ENCODE measurements around the gene PRUNE1.

PRUNE1 gene

DNA sequence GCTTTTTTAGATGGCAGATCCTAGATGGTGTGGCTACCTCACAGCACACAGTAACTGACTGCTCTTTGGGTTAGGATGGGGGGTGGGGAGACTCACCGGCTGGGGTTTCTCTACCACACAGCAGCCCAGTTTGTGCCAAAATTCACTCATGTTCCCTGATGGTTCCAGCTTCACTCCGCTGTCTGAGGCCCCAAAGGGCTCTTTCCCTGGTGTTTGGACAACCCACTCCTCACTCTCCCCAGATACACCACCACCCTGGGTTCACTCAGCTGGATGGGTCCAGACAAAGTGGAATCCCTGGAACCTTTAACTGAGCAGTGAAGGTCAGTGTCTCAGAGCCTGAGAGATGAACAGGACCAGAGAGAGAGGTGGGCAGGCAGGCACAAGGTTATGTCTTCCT is 47.3 kb downstream of the PRUNE1 start:
- DNase-seq (ENCODE audit: extremely low read depth, low read depth): no peak
- TF ChIP-seq, protein P1, sequence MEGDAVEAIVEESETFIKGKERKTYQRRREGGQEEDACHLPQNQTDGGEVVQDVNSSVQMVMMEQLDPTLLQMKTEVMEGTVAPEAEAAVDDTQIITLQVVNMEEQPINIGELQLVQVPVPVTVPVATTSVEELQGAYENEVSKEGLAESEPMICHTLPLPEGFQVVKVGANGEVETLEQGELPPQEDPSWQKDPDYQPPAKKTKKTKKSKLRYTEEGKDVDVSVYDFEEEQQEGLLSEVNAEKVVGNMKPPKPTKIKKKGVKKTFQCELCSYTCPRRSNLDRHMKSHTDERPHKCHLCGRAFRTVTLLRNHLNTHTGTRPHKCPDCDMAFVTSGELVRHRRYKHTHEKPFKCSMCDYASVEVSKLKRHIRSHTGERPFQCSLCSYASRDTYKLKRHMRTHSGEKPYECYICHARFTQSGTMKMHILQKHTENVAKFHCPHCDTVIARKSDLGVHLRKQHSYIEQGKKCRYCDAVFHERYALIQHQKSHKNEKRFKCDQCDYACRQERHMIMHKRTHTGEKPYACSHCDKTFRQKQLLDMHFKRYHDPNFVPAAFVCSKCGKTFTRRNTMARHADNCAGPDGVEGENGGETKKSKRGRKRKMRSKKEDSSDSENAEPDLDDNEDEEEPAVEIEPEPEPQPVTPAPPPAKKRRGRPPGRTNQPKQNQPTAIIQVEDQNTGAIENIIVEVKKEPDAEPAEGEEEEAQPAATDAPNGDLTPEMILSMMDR (IDR thresholded peaks at IDR 0.05; ENCODE audit: low read depth, low read length): no peak

DNA sequence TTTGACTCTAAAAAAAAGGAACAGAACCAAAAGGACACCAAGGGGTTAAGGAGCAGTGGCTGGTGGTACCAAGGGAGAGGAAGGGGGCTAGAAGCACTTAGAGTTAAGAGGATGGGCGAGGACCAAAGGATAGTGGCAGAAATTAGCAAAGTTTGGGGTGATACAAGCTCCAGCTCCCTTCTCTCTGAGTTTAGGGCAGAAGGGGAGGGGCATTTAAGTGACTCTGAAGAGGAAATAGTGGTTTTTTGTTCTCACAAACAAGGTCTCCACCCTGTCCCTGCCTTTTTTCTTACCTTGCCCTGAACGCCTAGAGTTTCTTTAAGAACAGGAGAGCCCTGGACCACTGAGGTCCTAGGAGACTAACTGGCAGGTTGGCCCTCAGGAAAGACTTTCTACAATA is 47.9 kb downstream of the PRUNE1 start:
- TF ChIP-seq, protein P1 (IDR thresholded peaks at IDR 0.05; ENCODE audit: low read depth, low read length): no peak
- DNase-seq (ENCODE audit: extremely low read depth, low read depth): no peak

DNA sequence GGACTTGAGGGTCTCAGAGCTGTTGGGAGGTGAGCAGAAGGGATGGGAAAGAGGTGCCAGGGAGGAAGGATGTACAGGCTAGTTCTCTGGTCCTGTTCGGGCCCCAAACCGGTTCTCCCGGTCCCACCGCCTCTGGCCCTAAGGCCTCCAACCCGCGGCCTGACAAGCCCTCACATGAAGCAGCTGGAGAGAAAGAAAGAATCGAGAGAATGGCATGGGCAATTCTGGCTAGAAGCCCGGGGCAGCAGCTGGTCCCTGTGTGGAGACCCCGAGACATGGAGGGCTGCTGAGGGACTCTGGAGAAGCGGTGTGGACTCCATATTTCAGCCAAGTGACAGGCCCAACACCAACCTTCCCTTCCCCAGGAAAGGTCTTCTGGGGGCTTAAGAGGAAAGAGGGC is 50.4 kb downstream of the PRUNE1 start:
- DNase-seq (ENCODE audit: extremely low read depth, low read depth): no peak
- TF ChIP-seq, protein P1 (IDR thresholded peaks at IDR 0.05; ENCODE audit: low read depth, low read length): no peak

DNA sequence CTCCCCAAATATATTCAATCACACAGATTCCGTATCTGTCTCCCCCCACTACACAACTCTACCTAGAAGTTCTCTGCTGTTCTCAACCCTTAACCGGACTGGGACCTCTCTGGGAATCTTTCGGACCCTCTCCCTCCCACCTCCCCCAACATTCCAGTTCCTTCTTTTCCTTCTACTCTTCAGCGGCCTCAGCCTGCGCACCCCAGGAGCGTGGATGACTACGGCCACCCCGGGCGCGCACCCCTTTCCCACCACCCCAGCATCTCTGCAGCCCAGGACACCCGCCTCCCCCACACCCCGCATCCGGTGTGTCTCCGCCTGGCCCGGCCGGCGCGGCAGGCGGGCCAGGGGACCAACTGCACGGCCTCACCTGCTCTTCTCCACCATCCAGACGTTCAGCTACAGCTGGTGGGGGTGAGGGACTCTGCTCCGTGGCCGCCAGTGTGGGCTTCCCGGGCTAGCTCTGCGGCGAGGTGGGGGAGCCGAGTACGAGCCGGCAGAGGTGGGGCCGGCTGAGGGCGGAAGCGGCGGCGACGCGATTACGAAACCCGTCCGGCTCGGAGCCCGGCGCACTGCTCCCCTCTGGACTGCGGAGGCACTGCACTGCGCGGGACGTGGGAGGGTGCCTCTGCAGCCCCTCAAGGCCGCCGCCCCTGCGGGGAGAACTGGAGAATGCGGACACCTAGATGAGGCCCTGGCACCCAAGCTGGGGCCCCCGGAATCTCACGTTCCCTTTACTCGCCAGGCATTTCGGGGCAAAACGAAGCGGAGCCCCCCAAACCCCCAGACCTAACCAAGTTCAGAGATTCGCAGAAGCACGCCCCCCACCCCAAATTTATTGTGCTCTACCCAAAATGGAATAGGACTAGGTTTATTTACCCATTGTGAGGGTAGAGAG is 51.1 kb downstream of the PRUNE1 start, which contains the start of gene CDC42SE1:
CDC42SE1 (minus strand) TSS at position 514 of the 898 bp plus-strand sequence. CDS start 3,892 bp downstream, outside the sequence.
- TF ChIP-seq, protein P1 (IDR thresholded peaks at IDR 0.05; ENCODE audit: low read depth, low read length): peak; percentile 74
- peak; percentile 35 for DNase-seq (ENCODE audit: extremely low read depth, low read depth)

DNA sequence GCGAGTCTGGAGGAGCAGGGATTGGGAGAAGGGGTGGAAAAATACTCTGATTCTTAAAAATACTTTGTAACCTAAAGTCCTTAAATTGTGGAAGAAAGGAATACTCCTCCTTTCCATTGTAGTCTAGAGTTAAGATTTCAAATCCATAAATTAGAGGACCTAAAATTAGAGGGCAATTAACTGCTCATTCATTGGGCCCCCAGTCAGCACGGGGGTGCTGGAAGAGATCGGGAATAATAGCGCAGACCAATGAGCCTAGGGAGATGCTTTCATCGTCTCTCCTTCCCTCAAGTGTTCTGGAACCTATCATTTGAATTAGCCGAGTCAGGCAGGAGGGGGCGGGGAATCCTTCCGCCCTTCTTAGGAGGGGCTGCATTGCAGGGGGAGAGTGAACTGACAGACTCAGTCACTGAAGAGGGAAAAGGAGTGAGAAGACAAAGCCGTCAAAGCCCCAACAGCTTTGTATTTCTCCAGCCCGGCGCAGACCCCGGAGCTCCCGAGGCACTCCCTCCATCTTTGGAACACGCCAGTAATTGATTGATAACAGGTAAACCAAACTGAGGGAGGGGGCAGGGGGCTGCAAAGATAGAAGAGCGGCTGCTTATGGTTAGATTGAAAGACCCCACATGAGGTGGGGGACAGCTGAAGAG is 51.9 kb downstream of the PRUNE1 start, which contains the start of gene MLLT11:
MLLT11 (plus strand) TSS at position 391 of the 650 bp plus-strand sequence. CDS start 6,828 bp downstream, outside the sequence.
- no peak for DNase-seq (ENCODE audit: extremely low read depth, low read depth)
- TF ChIP-seq, protein P1 (IDR thresholded peaks at IDR 0.05; ENCODE audit: low read depth, low read length): no peak

DNA sequence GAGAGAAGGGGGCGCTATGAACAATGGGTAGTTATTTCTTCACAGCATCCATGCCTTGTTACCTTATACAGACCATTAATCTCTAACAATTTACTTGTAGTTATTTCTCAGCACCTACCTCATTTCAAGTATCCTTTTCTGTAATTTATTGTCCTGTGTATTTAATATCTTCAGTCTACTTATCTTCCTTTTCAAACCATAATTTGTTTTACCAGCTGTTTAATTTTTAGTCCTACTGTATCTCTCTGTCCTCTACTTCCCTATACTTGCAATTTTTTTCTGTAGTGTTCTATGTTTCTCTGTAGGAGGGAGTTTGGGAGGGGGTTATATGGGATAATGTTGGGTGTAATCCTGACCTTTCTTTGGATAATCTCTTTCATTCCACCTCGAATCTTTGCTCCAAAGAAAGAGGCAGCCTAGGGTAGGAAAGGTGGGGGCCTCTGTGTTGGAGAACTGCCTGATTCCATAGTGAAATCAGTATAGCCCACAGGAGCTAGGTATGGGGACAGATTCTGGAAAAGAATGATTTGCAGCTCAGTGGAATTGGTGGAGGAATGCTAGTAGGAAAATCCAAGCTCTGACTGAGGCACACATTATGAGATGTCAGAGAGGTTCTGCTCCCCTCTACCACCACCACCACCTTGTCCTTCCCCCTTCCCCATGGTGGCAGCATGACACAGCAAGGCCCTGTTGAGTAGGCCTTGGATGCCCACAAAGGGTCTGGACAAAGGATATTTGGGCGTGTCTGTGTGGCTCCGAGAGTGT is 52.6 kb downstream of the PRUNE1 start:
- TF ChIP-seq, protein P1 (IDR thresholded peaks at IDR 0.05; ENCODE audit: low read depth, low read length): no peak
- no peak for DNase-seq (ENCODE audit: extremely low read depth, low read depth)
